ENCODE data around the gene ZNF124. TPM values are rescaled to one million over a fixed set of nuclear protein-coding genes. Genes with fewer than 3 reads are reported as not detected.

ZNF124 gene
- total and polyA plus RNA-seq, 4 donors = 1.1 to 19.7 (median 6.9) TPM

DNA sequence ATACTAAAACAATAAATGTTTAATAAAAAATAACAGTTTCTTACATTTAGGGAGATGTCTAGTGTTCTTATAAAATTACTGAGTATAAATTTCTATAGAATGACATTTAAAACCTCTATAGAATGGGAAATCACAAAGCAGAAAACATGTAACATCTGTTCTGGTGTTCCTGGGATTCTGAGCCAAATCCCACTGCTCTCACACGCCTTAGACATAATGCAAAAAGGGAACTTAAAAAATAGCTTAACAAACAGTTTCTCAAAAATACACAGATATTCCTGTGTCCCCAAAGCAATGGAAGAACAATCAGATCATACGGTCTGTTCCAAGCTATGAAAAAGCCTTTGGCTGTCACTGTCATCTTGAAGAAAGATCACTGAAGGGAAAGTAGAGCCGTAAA lies 27.0 kb upstream of the ZNF124 start:
- TF ChIP-seq NR2F2 (IDR thresholded peaks at IDR 0.05) (no peak), EGR1 (IDR thresholded peaks at IDR 0.05; ENCODE audit: low read depth in 2 of 2) (no peak), FOXA1 (IDR thresholded peaks at IDR 0.05) (no peak), JUND (IDR thresholded peaks at IDR 0.05) (no peak)
- TF ChIP-seq, protein P1, sequence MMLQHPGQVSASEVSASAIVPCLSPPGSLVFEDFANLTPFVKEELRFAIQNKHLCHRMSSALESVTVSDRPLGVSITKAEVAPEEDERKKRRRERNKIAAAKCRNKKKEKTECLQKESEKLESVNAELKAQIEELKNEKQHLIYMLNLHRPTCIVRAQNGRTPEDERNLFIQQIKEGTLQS (IDR thresholded peaks at IDR 0.05) = no peak
- TF ChIP-seq, protein P2, sequence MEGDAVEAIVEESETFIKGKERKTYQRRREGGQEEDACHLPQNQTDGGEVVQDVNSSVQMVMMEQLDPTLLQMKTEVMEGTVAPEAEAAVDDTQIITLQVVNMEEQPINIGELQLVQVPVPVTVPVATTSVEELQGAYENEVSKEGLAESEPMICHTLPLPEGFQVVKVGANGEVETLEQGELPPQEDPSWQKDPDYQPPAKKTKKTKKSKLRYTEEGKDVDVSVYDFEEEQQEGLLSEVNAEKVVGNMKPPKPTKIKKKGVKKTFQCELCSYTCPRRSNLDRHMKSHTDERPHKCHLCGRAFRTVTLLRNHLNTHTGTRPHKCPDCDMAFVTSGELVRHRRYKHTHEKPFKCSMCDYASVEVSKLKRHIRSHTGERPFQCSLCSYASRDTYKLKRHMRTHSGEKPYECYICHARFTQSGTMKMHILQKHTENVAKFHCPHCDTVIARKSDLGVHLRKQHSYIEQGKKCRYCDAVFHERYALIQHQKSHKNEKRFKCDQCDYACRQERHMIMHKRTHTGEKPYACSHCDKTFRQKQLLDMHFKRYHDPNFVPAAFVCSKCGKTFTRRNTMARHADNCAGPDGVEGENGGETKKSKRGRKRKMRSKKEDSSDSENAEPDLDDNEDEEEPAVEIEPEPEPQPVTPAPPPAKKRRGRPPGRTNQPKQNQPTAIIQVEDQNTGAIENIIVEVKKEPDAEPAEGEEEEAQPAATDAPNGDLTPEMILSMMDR (IDR thresholded peaks at IDR 0.05; ENCODE audit: low read depth, low read length, missing input control) = no peak
- TF ChIP-seq, protein P3, sequence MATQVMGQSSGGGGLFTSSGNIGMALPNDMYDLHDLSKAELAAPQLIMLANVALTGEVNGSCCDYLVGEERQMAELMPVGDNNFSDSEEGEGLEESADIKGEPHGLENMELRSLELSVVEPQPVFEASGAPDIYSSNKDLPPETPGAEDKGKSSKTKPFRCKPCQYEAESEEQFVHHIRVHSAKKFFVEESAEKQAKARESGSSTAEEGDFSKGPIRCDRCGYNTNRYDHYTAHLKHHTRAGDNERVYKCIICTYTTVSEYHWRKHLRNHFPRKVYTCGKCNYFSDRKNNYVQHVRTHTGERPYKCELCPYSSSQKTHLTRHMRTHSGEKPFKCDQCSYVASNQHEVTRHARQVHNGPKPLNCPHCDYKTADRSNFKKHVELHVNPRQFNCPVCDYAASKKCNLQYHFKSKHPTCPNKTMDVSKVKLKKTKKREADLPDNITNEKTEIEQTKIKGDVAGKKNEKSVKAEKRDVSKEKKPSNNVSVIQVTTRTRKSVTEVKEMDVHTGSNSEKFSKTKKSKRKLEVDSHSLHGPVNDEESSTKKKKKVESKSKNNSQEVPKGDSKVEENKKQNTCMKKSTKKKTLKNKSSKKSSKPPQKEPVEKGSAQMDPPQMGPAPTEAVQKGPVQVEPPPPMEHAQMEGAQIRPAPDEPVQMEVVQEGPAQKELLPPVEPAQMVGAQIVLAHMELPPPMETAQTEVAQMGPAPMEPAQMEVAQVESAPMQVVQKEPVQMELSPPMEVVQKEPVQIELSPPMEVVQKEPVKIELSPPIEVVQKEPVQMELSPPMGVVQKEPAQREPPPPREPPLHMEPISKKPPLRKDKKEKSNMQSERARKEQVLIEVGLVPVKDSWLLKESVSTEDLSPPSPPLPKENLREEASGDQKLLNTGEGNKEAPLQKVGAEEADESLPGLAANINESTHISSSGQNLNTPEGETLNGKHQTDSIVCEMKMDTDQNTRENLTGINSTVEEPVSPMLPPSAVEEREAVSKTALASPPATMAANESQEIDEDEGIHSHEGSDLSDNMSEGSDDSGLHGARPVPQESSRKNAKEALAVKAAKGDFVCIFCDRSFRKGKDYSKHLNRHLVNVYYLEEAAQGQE (IDR thresholded peaks at IDR 0.05) = no peak
- Histone ChIP-seq H3K27me3 (ENCODE audit: control insufficient read depth in 4 of 4, insufficient read depth in 4 of 4, low read length in 3 of 4) (no peaks in the 10 kb centered on the region), H3K4me3 (ENCODE audit: low read depth in 1 of 3, low read length in 3 of 3) (no peak overlapping the region), H3K27ac (ENCODE audit: low read depth in 1 of 2, low read length in 2 of 2) (no peak overlapping the region), H3K9ac (ENCODE audit: low read depth in 1 of 2, low read length in 2 of 2) (no peak overlapping the region), H3K9me3 (ENCODE audit: control insufficient read depth in 4 of 4, low read length in 3 of 4) (peaks cover 15 to 51% (median 20%) of the 10 kb centered on the region in 4 donors), H3K4me1 (ENCODE audit: control insufficient read depth in 4 of 4, insufficient read depth in 4 of 4, low read length in 3 of 4) (no peaks in the 10 kb centered on the region), H3K36me3 (ENCODE audit: control insufficient read depth in 4 of 4, insufficient read depth in 3 of 4, low read depth in 1 of 4, low read length in 3 of 4) (peaks cover 9 to 53% (median 44%) of the 10 kb centered on the region in 4 donors)
- 80% methylated on average over 3 of the region's 3 CpGs for WGBS
- DNase-seq (ENCODE audit: low spot score) = no peak

DNA sequence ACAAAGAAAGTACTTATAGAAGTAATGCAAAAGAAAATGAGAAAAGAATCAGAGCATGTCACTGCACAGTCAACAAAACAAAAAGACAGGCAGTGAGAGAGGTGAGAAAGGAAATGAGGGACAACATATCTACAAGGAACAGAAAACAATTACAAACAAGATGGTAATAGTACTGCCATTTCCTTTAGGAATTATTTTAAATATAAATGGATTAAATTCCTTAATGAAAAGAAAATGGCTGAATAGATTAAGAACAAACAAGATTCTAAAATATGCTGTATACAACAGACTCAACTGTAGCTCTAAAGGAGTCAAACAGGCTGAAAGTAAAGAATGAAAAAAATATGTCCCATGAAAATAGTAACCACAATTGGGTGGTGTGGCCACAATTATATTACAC lies 22.1 kb upstream of the ZNF124 start:
- no peaks in the 10 kb centered on the region for H3K27me3 ChIP-seq (ENCODE audit: control insufficient read depth in 4 of 4, insufficient read depth in 4 of 4, low read length in 3 of 4)
- H3K27ac ChIP-seq (ENCODE audit: low read depth in 1 of 2, low read length in 2 of 2) = no peak overlapping the region
- peaks cover 16 to 68% (median 31%) of the 10 kb centered on the region in 4 donors for H3K9me3 ChIP-seq (ENCODE audit: control insufficient read depth in 4 of 4, low read length in 3 of 4)
- H3K36me3 ChIP-seq (ENCODE audit: control insufficient read depth in 4 of 4, insufficient read depth in 3 of 4, low read depth in 1 of 4, low read length in 3 of 4) = peaks cover 3 to 60% (median 48%) of the 10 kb centered on the region in 4 donors
- no peaks in the 10 kb centered on the region for H3K4me1 ChIP-seq (ENCODE audit: control insufficient read depth in 4 of 4, insufficient read depth in 4 of 4, low read length in 3 of 4)
- no peak overlapping the region for H3K4me3 ChIP-seq (ENCODE audit: low read depth in 1 of 3, low read length in 3 of 3)
- DNase-seq (ENCODE audit: low spot score) = no peak
- TF ChIP-seq RAD21 (IDR thresholded peaks at IDR 0.05) (no peak), SP1 (IDR thresholded peaks at IDR 0.05) (no peak), EGR1 (IDR thresholded peaks at IDR 0.05; ENCODE audit: low read depth in 2 of 2) (no peak), FOXA1 (IDR thresholded peaks at IDR 0.05) (no peak), NR2F2 (IDR thresholded peaks at IDR 0.05) (no peak), TAF1 (conservative IDR thresholded peaks at IDR 0.05) (no peak), RXRA (IDR thresholded peaks at IDR 0.05) (no peak), HNF4A (conservative IDR thresholded peaks at IDR 0.05) (no peak), JUND (IDR thresholded peaks at IDR 0.05) (no peak), GABPA (IDR thresholded peaks at IDR 0.05 in 1 of 2, conservative IDR thresholded peaks at IDR 0.05 in 1 of 2) (no peak), ZBTB33 (IDR thresholded peaks at IDR 0.05) (no peak), FOXA2 (IDR thresholded peaks at IDR 0.05) (no peak)
- TF ChIP-seq, protein P3 (IDR thresholded peaks at IDR 0.05) = no peak
- TF ChIP-seq, protein P2 (IDR thresholded peaks at IDR 0.05; ENCODE audit: low read depth, low read length, missing input control) = no peak
- H3K9ac ChIP-seq (ENCODE audit: low read depth in 1 of 2, low read length in 2 of 2) = no peak overlapping the region

All from liver (tissue), 9 donors.